ENCODE data around the gene RPUSD1.

Gene RPUSD1

GRCh38 chr16:818592-818991, 30.4 kb upstream of the RPUSD1 start:
- DNase-seq (ENCODE audit: low spot score), result no peak

GRCh38 chr16:818132-818531, 30.0 kb upstream of the RPUSD1 start:
- DNase-seq (ENCODE audit: low spot score), result no peak

DNA sequence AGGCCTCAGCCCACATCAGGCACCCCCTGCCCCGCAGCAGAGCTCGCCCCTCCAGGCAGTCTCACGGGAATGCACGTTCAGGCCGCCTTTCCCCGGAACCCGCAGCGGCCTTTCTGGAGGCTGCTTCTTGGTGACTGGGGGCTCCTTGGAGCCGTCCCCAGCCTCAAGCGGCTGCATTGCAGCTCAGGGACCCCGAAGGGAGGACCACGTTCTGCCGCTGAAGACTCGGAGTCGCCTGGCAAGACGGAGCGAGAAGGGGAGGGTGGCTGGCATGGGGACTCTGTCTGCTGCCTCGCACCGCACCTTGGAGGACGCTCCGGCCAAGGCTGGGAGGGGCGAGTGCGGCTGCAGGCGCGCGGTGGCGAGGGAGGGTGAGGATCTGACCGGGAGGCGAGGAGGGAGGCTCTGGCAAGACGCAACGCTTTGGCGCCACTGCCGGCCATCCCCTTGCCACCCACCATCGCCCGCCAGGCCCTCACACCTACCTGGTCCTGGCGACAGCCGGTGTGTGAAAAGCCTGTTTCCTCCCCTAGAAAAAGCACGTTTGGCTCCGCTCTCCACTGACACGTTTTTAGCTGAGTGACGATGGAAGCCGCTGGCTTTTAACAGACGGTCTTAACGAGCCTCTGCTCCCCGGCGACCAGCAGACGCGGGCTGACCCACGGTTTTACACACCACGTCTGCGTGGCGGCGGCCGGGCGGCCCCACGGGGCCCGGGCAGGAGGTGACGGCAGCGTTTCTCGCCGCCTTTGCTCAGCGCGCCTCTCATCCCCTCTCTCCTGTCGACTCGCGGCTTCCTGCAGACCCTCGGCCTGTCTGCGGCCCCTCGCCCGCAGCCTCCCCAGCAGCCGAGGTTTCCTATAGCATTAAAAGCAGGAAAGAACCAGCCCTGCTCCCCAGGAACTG, 29.1 kb upstream of the RPUSD1 start:
- DNase-seq (ENCODE audit: low spot score), result no peak

GRCh38 chr16:815861-816260, 27.7 kb upstream of the RPUSD1 start:
- no peak for DNase-seq (ENCODE audit: low spot score)

- no peak for DNase-seq (ENCODE audit: low spot score)
Observed at GRCh38 chr16:814974-815373, 26.8 kb upstream of the RPUSD1 start.

DNA sequence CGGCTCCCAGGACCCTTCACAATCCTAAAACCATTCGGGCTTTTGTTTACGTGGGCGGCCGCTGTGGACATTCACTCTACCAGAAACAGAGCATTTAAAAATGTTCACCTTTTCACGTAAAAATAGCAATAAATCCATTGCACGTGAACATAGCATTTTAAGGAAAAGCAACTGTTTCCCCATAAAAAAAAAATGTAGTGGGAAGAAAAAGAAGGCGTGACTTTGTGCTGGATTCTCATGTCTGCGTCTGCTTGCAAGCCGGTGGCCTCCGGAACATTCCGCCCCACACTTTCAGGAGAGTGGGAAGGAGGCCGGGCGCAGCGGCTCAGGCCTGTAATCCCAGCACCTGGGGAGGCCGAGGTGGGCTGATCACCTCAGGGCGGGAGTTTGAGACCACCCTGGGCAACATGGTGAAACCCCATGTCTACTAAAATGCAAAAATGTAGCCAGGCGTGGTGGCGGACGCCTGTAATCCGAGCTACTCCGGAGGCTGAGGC, 25.8 kb upstream of the RPUSD1 start:
- DNase-seq (ENCODE audit: low spot score), result no peak

DNA sequence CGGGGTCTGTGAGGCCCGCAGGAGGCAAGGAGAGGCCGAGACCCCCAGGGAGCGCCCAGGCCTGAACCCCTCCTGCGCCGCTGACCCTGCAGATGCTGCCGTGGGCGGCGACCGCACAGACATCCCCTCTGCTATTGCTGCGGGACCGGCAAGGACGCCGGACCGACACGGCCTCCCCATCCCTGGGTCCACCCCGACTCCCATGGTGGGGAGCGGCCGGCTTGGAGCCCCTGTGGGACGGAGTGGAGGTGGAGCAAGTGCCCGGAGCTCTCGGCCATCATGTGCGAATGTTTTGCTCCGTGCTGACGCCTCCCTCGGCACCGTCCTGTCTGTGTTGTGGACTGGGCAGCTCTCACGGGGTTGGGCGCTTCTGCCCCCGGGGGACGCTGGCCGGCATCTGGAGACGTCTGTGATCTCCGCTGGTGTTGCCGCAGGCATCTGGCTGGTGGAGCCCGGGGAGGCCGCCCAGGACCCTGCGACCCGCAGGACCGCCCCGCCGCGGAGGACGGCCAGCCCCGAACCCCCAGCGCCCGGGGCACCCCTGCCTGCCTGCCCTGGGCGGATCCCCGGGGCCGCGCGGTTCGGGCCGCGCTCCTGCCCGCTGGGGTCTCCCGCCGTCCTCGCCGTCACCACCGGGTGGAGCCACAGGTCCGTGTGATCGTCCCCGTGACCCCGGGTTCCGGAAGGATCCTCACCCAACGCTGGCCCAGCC, 25.2 kb upstream of the RPUSD1 start:
- peak; percentile 32 for DNase-seq (ENCODE audit: low spot score)

DNA sequence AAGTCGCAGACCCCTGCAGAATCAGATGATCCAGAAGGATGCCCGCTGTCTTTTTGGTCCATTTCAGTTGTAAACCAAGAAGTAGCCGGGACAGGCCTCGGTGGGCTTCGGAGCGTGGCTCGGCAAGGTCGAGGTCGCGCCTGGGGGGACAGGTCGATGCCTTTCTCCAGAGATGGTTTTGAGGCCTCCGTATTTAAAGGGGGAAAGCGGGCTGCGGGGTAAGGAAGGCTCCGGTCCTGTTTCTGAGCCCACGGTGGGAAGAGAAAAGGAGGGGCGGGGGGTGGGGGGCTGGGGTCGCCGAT, 19.9 kb upstream of the RPUSD1 start:
- no peak for DNase-seq (ENCODE audit: low spot score)

- DNase-seq (ENCODE audit: low spot score), result peak; percentile 88
Observed at GRCh38 chr16:807347-808084, 19.3 kb upstream of the RPUSD1 start.

DNA sequence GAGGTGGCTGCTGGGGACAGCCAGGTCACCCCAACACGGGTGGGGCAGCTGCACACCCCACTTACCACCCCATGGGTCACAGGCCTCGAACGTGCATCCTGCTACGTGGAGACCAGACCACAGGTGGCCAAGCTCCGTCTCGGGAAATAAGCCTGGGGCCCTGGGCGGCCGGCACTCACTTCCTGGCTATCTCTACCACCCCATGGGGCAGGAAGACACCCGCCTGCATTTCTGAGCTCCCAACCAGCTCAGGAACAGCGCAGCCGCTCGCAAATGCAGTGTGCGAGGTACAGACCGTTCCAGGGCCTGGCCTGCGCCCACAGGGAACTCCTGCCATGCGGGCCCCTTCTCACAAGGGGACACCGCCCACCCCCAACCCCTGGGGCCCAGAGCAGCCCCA, 17.3 kb upstream of the RPUSD1 start:
- no peak for DNase-seq (ENCODE audit: low spot score)

- no peak for DNase-seq (ENCODE audit: low spot score)
Observed at GRCh38 chr16:804193-805048, 16.2 kb upstream of the RPUSD1 start.

- no peak for DNase-seq (ENCODE audit: low spot score)
Observed at GRCh38 chr16:803754-804080, 15.5 kb upstream of the RPUSD1 start.

- no peak for DNase-seq (ENCODE audit: low spot score)
Observed at GRCh38 chr16:802914-803753, 15.0 kb upstream of the RPUSD1 start.

DNA sequence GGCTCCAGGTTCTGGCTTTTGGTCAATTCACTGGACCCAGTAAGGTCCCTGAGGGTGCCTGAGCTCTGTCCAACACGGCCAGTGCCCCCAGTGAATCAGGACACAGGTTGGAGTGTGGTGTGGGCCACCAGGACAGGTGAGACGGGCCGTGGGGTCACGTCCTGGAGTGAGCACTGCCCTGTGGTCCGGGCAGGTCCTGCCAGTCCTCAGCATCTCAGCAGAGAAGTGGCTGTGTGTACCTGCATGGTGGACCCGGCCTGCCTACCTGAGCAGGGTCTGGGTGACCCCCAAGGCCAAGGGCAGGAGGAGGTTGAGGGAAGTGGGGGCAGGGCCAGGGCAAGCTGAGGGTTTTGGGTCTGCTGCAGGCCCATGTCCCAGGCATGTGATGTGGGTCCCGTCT, 14.3 kb upstream of the RPUSD1 start:
- no peak for DNase-seq (ENCODE audit: low spot score)

- no peak for DNase-seq (ENCODE audit: low spot score)
Observed at GRCh38 chr16:801584-802363, 13.6 kb upstream of the RPUSD1 start.

GRCh38 chr16:800834-801511, 12.8 kb upstream of the RPUSD1 start:
- DNase-seq (ENCODE audit: low spot score), result no peak

- no peak for DNase-seq (ENCODE audit: low spot score)
Observed at GRCh38 chr16:799948-800833, 12.0 kb upstream of the RPUSD1 start, which contains the start of gene GNG13. GNG13 (minus strand) TSS chr16:800734; CDS start chr16:799077, 1,657 bp downstream.
